H1 (cell line): ENCODE measurements around the gene RNF20. TPM values are rescaled to one million over a fixed set of nuclear protein-coding genes. Genes with fewer than 3 reads are reported as not detected.
A peak's percentile ranks its signal among the peaks of the same experiment; 100 is the strongest.

Source experiments
- CTCF ChIA-PET: fragments of 300-600 bp; sonication (Branson Sonifier 250); formaldehyde crosslinking; loops from one replicate; lab custom pipeline; 2021; ENCODE audit not compliant: partially characterized antibody; lab: Charles Lee
- POLR2A ChIA-PET: fragments of 300-600 bp; sonication (Branson Sonifier 250); formaldehyde crosslinking; loops from one replicate; lab custom pipeline; 2021; ENCODE audit warnings: inconsistent platforms; ENCODE audit not compliant: partially characterized antibody; lab: Charles Lee
- DNase-seq, 2 experiments: peaks; one replicate each; pipeline versions ENCODE4 v3.0.0 to v3.0.0-alpha.2; 2010 to 2022; ENCODE audit warnings: low spot score in 2 of 2, low read depth in 1 of 2, mixed read lengths in 1 of 2
- FAIRE-seq: peaks from 2 replicates; lab custom pipeline; 2011; peaks lifted over from hg19 to GRCh38; lab: Jason Lieb, UNC
- H2AFZ ChIP-seq: 2 replicates; pipeline ENCODE4 v1.8.1; 2012; ENCODE audit warnings: low read length, inconsistent platforms
- H2AK5ac ChIP-seq: 2 replicates; pipeline ENCODE4 v1.6.1; 2013; ENCODE audit warnings: low read depth, low read length
- H2BK120ac ChIP-seq: replicated peaks from 2 replicates; pipeline ENCODE3; 2013; ENCODE audit warnings: low read depth, low read length, inconsistent platforms
- H2BK12ac ChIP-seq: 2 replicates; pipeline ENCODE4 v1.6.1; 2013; ENCODE audit warnings: low read depth, low read length
- H2BK15ac ChIP-seq: 2 replicates; pipeline ENCODE4 v1.6.1; 2013; ENCODE audit warnings: low read length
- H2BK20ac ChIP-seq: 2 replicates; pipeline ENCODE4 v1.6.1; 2013; ENCODE audit warnings: low read length
- H2BK5ac ChIP-seq: 2 replicates; pipeline ENCODE4 v1.6.1; 2013; ENCODE audit warnings: low read depth, low read length
- H3K14ac ChIP-seq: 2 replicates; pipeline ENCODE4 v1.6.1; 2013; ENCODE audit warnings: inconsistent platforms; ENCODE audit not compliant: insufficient read length
- H3K18ac ChIP-seq: 2 replicates; pipeline ENCODE4 v1.6.1; 2013; ENCODE audit warnings: low read length; ENCODE audit errors: extremely low read depth
- H3K23ac ChIP-seq: 2 replicates; pipeline ENCODE4 v1.6.1; 2013; ENCODE audit warnings: inconsistent platforms; ENCODE audit not compliant: insufficient read length
- H3K23me2 ChIP-seq: 2 replicates; pipeline ENCODE4 v1.6.1; 2013; ENCODE audit warnings: low read depth, low read length
- H3K27ac ChIP-seq: 2 replicates; pipeline ENCODE4 v1.6.1; 2011; ENCODE audit warnings: low read depth, low read length, inconsistent platforms
- H3K27me3 ChIP-seq, 4 experiments: replicated peaks in 1 of 4; 1 replicate in 1 of 4; 2 replicates in 3 of 4; pipeline versions ENCODE4 v1.6.1 to v1.8.1; 2011 to 2013; ENCODE audit warnings: low read length in 3 of 4, mild to moderate bottlenecking in 3 of 4, inconsistent platforms in 2 of 4, mixed read lengths in 2 of 4, moderate library complexity in 1 of 4; ENCODE audit not compliant: control insufficient read depth in 3 of 4, insufficient read depth in 3 of 4; ENCODE audit errors: extremely low read depth in 1 of 4
- H3K36me3 ChIP-seq, 4 experiments: 2 replicates each; pipeline versions ENCODE4 v1.6.1 to v1.8.1; 2011 to 2013; ENCODE audit warnings: mild to moderate bottlenecking in 4 of 4, low read length in 3 of 4, moderate library complexity in 2 of 4, control low read depth in 1 of 4, inconsistent platforms in 1 of 4; ENCODE audit not compliant: insufficient read depth in 4 of 4, control insufficient read depth in 2 of 4
- H3K4ac ChIP-seq: replicated peaks from 2 replicates; pipeline ENCODE3; 2013; ENCODE audit warnings: low read length, low read depth, mixed read lengths, inconsistent platforms; ENCODE audit not compliant: insufficient read length
- H3K4me1 ChIP-seq, 4 experiments: replicated peaks in 1 of 4; 1 replicate in 1 of 4; 2 replicates in 3 of 4; pipeline versions ENCODE4 v1.6.1 to v1.8.1; 2011 to 2013; ENCODE audit warnings: low read length in 3 of 4, inconsistent platforms in 2 of 4, mixed read lengths in 1 of 4; ENCODE audit not compliant: insufficient read depth in 4 of 4, control insufficient read depth in 3 of 4
- H3K4me2 ChIP-seq, 2 experiments: 2 replicates each; pipeline versions ENCODE4 v1.6.1 to v1.8.1; 2011 to 2013; ENCODE audit warnings: low read depth in 2 of 2, low read length in 2 of 2, control low read depth in 1 of 2, inconsistent platforms in 1 of 2, mild to moderate bottlenecking in 1 of 2; ENCODE audit not compliant: insufficient read depth in 1 of 2
- H3K4me3 ChIP-seq, 4 experiments: fragments of 200-600, 300-600 bp in 1 of 4; sonication (generic), shearing (Covaris generic), sonication (Bioruptor Twin) in 1 of 4; 2 replicates each; pipeline versions ENCODE4 v1.5.1 to v1.8.1; 2011 to 2016; ENCODE audit warnings: low read length in 4 of 4, low read depth in 3 of 4, control low read depth in 2 of 4, inconsistent platforms in 2 of 4, mild to moderate bottlenecking in 2 of 4, mixed read lengths in 1 of 4, moderate library complexity in 1 of 4; ENCODE audit not compliant: insufficient read depth in 2 of 4; ENCODE audit errors: extremely low read depth in 1 of 4
- H3K56ac ChIP-seq: replicated peaks from 2 replicates; pipeline ENCODE3; 2013; ENCODE audit warnings: low read depth, mild to moderate bottlenecking, mixed read lengths, low read length, inconsistent platforms; ENCODE audit not compliant: insufficient read length
- H3K79me1 ChIP-seq: 2 replicates; pipeline ENCODE4 v1.6.1; 2013; ENCODE audit warnings: low read depth, low read length, control low read depth
- H3K79me2 ChIP-seq, 2 experiments: 2 replicates each; pipeline versions ENCODE4 v1.6.1 to v1.8.1; 2012 to 2013; ENCODE audit warnings: low read length in 2 of 2, mild to moderate bottlenecking in 2 of 2, inconsistent platforms in 1 of 2; ENCODE audit not compliant: insufficient read depth in 2 of 2, control insufficient read depth in 1 of 2
- H3K9ac ChIP-seq, 4 experiments: replicated peaks in 1 of 4; 1 replicate in 1 of 4; 2 replicates in 3 of 4; pipeline versions ENCODE4 v1.6.1 to v1.8.1; 2011 to 2013; ENCODE audit warnings: low read depth in 3 of 4, low read length in 3 of 4, control low read depth in 2 of 4, mild to moderate bottlenecking in 2 of 4, moderate library complexity in 2 of 4, inconsistent platforms in 1 of 4; ENCODE audit errors: extremely low read depth in 1 of 4
- H3K9me3 ChIP-seq, 2 experiments: 2 replicates each; pipeline versions ENCODE4 v1.6.1 to v1.8.1; 2012 to 2013; ENCODE audit warnings: mild to moderate bottlenecking in 2 of 2, moderate library complexity in 2 of 2, control low read depth in 1 of 2, inconsistent platforms in 1 of 2, low read depth in 1 of 2, low read length in 1 of 2, mixed read lengths in 1 of 2; ENCODE audit not compliant: insufficient read depth in 2 of 2
- H4K20me1 ChIP-seq, 2 experiments: replicated peaks in 1 of 2; 2 replicates each; pipeline versions ENCODE3 to v1.8.1; 2011 to 2013; ENCODE audit warnings: inconsistent platforms in 2 of 2, low read length in 2 of 2, mild to moderate bottlenecking in 1 of 2; ENCODE audit not compliant: insufficient read depth in 2 of 2, control insufficient read depth in 1 of 2
- H4K5ac ChIP-seq: 2 replicates; pipeline ENCODE4 v1.6.1; 2013; ENCODE audit warnings: low read length, low read depth, mixed read lengths, inconsistent platforms; ENCODE audit not compliant: insufficient read length
- H4K8ac ChIP-seq: 2 replicates; pipeline ENCODE4 v1.8.0; 2013; ENCODE audit warnings: mild to moderate bottlenecking, moderate library complexity, low read length, inconsistent platforms; ENCODE audit not compliant: insufficient read depth; ENCODE audit errors: extremely low read depth
- H4K91ac ChIP-seq: replicated peaks from 2 replicates; pipeline ENCODE3; 2013; ENCODE audit warnings: low read length, mixed read lengths, inconsistent platforms; ENCODE audit not compliant: insufficient read length
- ASH2L ChIP-seq: fragments of 200-600, 300-600 bp; sonication (generic); IDR thresholded peaks from one replicate; pipeline ENCODE4 v1.7.1; 2017; ENCODE audit warnings: low read length
- CBX5 ChIP-seq: fragments of 300-800, 300-1000 bp; sonication (generic); IDR thresholded peaks from 2 replicates; pipeline ENCODE4 v1.7.1; 2016; ENCODE audit warnings: antibody characterized with exemption, low read length, low read depth
- CHD2 ChIP-seq: IDR thresholded peaks from 2 replicates; pipeline ENCODE4 v1.6.1; 2012; ENCODE audit warnings: low read length, improper control_type of control experiment
- CTBP2 ChIP-seq: IDR thresholded peaks from 2 replicates; pipeline ENCODE4 v1.7.0; 2011; ENCODE audit warnings: borderline replicate concordance, mild to moderate bottlenecking, moderate library complexity, mixed read lengths, low read length; ENCODE audit not compliant: insufficient read depth, insufficient read length
- HDAC2 ChIP-seq, 2 experiments: fragments of 300-600 bp in 1 of 2; sonication (generic) in 1 of 2; IDR thresholded peaks; 2 replicates each; pipeline ENCODE4 v1.6.1; 2011 to 2012; ENCODE audit warnings: low read depth in 2 of 2, low read length in 2 of 2, mild to moderate bottlenecking in 2 of 2, moderate library complexity in 2 of 2, borderline replicate concordance in 1 of 2, inconsistent platforms in 1 of 2
- NRF1 ChIP-seq: IDR thresholded peaks from 2 replicates; pipeline ENCODE4 v1.6.1; 2011; ENCODE audit warnings: mild to moderate bottlenecking, low read depth, low read length, improper control_type of control experiment
- POLR2A ChIP-seq, 2 experiments: IDR thresholded peaks; 1 replicate in 1 of 2; 2 replicates in 1 of 2; pipeline ENCODE4 v1.6.1; 2011; ENCODE audit warnings: low read depth in 2 of 2, low read length in 2 of 2, mild to moderate bottlenecking in 2 of 2; ENCODE audit errors: control extremely low read depth in 1 of 2
- POU5F1 ChIP-seq: IDR thresholded peaks from 2 replicates; pipeline ENCODE4 v1.6.1; 2011; ENCODE audit warnings: low read depth, mild to moderate bottlenecking, low read length, moderate library complexity
- RAD21 ChIP-seq, 2 experiments: IDR thresholded peaks in 1 of 2; conservative IDR thresholded peaks in 1 of 2; 2 replicates each; pipeline ENCODE4 v1.6.1; 2011; ENCODE audit warnings: low read depth in 2 of 2, low read length in 2 of 2, improper control_type of control experiment in 1 of 2, inconsistent platforms in 1 of 2, mild to moderate bottlenecking in 1 of 2, moderate library complexity in 1 of 2
- RNF2 ChIP-seq: fragments of 200-900, 300-1000 bp; sonication (generic); IDR thresholded peaks from 2 replicates; pipeline ENCODE4 v1.7.1; 2016; ENCODE audit warnings: borderline replicate concordance, low read depth, mild to moderate bottlenecking, antibody characterized with exemption, low read length; ENCODE audit not compliant: poor library complexity, severe bottlenecking; ENCODE audit errors: missing control alignments
- SIX5 ChIP-seq: IDR thresholded peaks from 2 replicates; pipeline ENCODE4 v1.6.1; 2011; ENCODE audit warnings: mild to moderate bottlenecking, low read depth, low read length
- SP2 ChIP-seq: IDR thresholded peaks from 2 replicates; pipeline ENCODE4 v1.6.1; 2012; ENCODE audit warnings: mild to moderate bottlenecking, low read length, inconsistent platforms
- TAF1 ChIP-seq: IDR thresholded peaks from 2 replicates; pipeline ENCODE4 v1.6.1; 2011; ENCODE audit warnings: mild to moderate bottlenecking, low read depth, low read length
- TBP ChIP-seq: IDR thresholded peaks from 2 replicates; pipeline ENCODE4 v1.6.1; 2011; ENCODE audit warnings: low read depth, low read length, improper control_type of control experiment
- YY1 ChIP-seq: IDR thresholded peaks from 2 replicates; pipeline ENCODE4 v1.6.1; 2011; ENCODE audit warnings: low read depth, mild to moderate bottlenecking, low read length
- WGBS, 2 experiments: shearing (Covaris generic) in 1 of 2; methylation state at CpG; one replicate each; pipeline versions ENCODE4 v1.1.6 to v1.1.7; 2013 to 2015; ENCODE audit warnings: low lambda C conversion rate in 2 of 2, mixed read lengths in 2 of 2, inconsistent platforms in 1 of 2, low coverage in 1 of 2, missing lambda C conversion rate in 1 of 2; ENCODE audit not compliant: insufficient replicate concordance in 2 of 2, insufficient coverage in 1 of 2, insufficient read length in 1 of 2; ENCODE audit errors: extremely low coverage in 1 of 2, missing lambda C conversion rate in 1 of 2; 5-methylcytosine and 5-hydroxymethylcytosine counted together
- polyA plus RNA-seq, 7 experiments: library from polyadenylated mRNA; depleted of rRNA in 3 of 7; stranded (reverse) in 5 of 7; unstranded in 2 of 7; fragments of >200 nt in 5 of 7; fragments of 200-250 nt in 2 of 7; gene quantifications; 1 replicate in 5 of 7; 2 replicates in 1 of 7; 4 replicates in 1 of 7; pipeline versions ENCODE4 v1.2.1 to v1.2.3, GENCODE V29; 2011 to 2013; ENCODE audit warnings: missing spikeins in 2 of 7, mixed read lengths in 2 of 7
- total RNA-seq: library from RNA; stranded (reverse); fragmentation: NEBNext Ultra II Directional; extraction: Animal tissue kit (Norgen Biotek cat#: 25700); gene quantifications from 2 replicates; pipeline ENCODE4 v1.2.1, GENCODE V29; 2021

Gene RNF20
- total and polyA plus RNA-seq, 2 of the 8 experiments (the other 6 are each of a cell fraction or from before 2014, with no cell fraction given): 9.4 to 65.2 TPM

GRCh38 chr9:101593345-101593744 lies 59.7 kb downstream of the RNF20 start:
- no peak overlapping the region for H2BK12ac ChIP-seq
- POLR2A ChIA-PET: no interaction called here
- TF ChIP-seq NRF1: no peak
- TF ChIP-seq CBX5: no peak
- TF ChIP-seq CHD2: no peak
- no peak for TF ChIP-seq TAF1
- no peak for TF ChIP-seq CTBP2
- TF ChIP-seq YY1: no peak
- TF ChIP-seq RAD21 (IDR thresholded peaks at IDR 0.05 in 1 of 2, conservative IDR thresholded peaks at IDR 0.05 in 1 of 2; ENCODE audit: low read depth in 2 of 2, low read length in 2 of 2): no peak
- no peak for TF ChIP-seq TBP
- no peak for TF ChIP-seq RNF2
- TF ChIP-seq POLR2A (IDR thresholded peaks at IDR 0.05; ENCODE audit: control extremely low read depth in 1 of 2, low read depth in 2 of 2, low read length in 2 of 2): no peak
- TF ChIP-seq SP2: no peak
- TF ChIP-seq HDAC2 (IDR thresholded peaks at IDR 0.05; ENCODE audit: borderline replicate concordance in 1 of 2, low read depth in 2 of 2, low read length in 2 of 2): no peak
- no peak for TF ChIP-seq SIX5
- no peak for TF ChIP-seq ASH2L
- TF ChIP-seq POU5F1: no peak

More at GRCh38 chr9:101593345-101593744, 59.7 kb downstream of the RNF20 start:
- Histone ChIP-seq H3K27me3 (no peaks in the 10 kb centered on the region), H2AK5ac (no peak overlapping the region), H3K27ac (no peak overlapping the region), H3K36me3 (no peaks in the 10 kb centered on the region), H3K14ac (no peak overlapping the region), H4K91ac (no peak overlapping the region), H4K5ac (no peak overlapping the region), H2BK20ac (no peak overlapping the region), H3K4me1 (no peaks in the 10 kb centered on the region), H4K8ac (no peak overlapping the region), H3K79me2 (no peaks in the 10 kb centered on the region), H3K56ac (no peak overlapping the region), H3K9ac (no peak overlapping the region), H3K4me2 (no peak overlapping the region), H4K20me1 (no peaks in the 10 kb centered on the region), H2BK5ac (no peak overlapping the region), H3K18ac (no peak overlapping the region), H3K4me3 (no peak overlapping the region), H2AFZ (0 out of 2 replicates have a peak overlapping the region, but pooled peaks have one; percentile 14), H3K79me1 (no peaks in the 10 kb centered on the region), H3K23me2 (no peaks in the 10 kb centered on the region), H2BK120ac (no peak overlapping the region), H3K23ac (no peak overlapping the region), H2BK15ac (no peak overlapping the region), H3K9me3 (no peaks in the 10 kb centered on the region), H3K4ac (no peak overlapping the region)
- DNase-seq (no peak), FAIRE-seq (no peak)
- WGBS, 2 experiments: 91% methylated on average over 2 of the region's 2 CpGs; no CpG with 5 or more reads in 1 of the 2 experiments
- CTCF ChIA-PET: interaction anchor here (1.1 to 1.5 kb wide), 3 partner anchors 135 to 1286 kb away, joined by 3 to 4 read pairs (median 4); no protein-coding TSS in a partner anchor
